B cell (primary cell): ENCODE measurements around the gene TTLL5.

Experiments
- EZH2 ChIP-seq: IDR thresholded peaks from 2 replicates; pipeline ENCODE4 v1.6.1; 2012; ENCODE audit warnings: borderline replicate concordance, low read depth, mild to moderate bottlenecking, moderate library complexity, low read length; ENCODE audit not compliant: insufficient read depth, poor library complexity, severe bottlenecking
- TF ChIP-seq, protein P1 (sequence below): fragments of 200-600 bp; IDR thresholded peaks from one replicate; pipeline ENCODE4 v1.8.0; 2022; ENCODE audit warnings: antibody characterized with exemption, mild to moderate bottlenecking

DNA sequence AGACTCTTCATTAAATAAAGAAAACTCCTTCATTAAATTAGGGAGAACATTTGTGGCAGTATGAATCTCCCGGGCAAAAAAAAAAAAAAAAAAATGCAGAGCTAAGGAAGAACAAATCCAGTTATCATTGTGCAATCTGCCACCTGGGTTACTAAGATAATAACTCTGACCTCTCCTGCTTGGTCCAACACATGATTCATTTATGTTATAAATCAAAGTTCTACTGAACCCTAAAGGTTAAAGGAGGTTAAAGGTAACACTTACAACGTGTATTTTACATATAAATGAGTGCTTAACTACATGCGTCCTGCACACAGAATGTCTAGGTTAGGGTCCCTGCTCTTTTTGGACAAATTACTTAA is 316.5 kb downstream of the TTLL5 start:
- TF ChIP-seq, protein P1, sequence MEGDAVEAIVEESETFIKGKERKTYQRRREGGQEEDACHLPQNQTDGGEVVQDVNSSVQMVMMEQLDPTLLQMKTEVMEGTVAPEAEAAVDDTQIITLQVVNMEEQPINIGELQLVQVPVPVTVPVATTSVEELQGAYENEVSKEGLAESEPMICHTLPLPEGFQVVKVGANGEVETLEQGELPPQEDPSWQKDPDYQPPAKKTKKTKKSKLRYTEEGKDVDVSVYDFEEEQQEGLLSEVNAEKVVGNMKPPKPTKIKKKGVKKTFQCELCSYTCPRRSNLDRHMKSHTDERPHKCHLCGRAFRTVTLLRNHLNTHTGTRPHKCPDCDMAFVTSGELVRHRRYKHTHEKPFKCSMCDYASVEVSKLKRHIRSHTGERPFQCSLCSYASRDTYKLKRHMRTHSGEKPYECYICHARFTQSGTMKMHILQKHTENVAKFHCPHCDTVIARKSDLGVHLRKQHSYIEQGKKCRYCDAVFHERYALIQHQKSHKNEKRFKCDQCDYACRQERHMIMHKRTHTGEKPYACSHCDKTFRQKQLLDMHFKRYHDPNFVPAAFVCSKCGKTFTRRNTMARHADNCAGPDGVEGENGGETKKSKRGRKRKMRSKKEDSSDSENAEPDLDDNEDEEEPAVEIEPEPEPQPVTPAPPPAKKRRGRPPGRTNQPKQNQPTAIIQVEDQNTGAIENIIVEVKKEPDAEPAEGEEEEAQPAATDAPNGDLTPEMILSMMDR = no peak
- no peak for TF ChIP-seq EZH2
